GM12874 (cell line): ENCODE results near the gene IL18RAP.

Experiments
- CTCF ChIP-seq: IDR thresholded peaks from 2 replicates; pipeline ENCODE4 v1.5.1; 2011; ENCODE audit warnings: low read depth, mild to moderate bottlenecking, control low read depth, low read length, moderate library complexity; ENCODE audit not compliant: insufficient read depth

Gene IL18RAP

GRCh38 chr2:102442967-102443828 is 20.2 kb downstream of the IL18RAP start:
- TF ChIP-seq CTCF, result peak; percentile 58

- TF ChIP-seq CTCF, result no peak
Observed at GRCh38 chr2:102444233-102444632, 21.3 kb downstream of the IL18RAP start.

GRCh38 chr2:102446936-102447335 is 24.0 kb downstream of the IL18RAP start:
- TF ChIP-seq CTCF, result no peak

GRCh38 chr2:102449370-102449974 is 26.5 kb downstream of the IL18RAP start:
- peak; percentile 47; the same call in 1 of the 2 replicates for TF ChIP-seq CTCF

GRCh38 chr2:102451968-102452367 is 29.0 kb downstream of the IL18RAP start:
- no peak for TF ChIP-seq CTCF

- TF ChIP-seq CTCF, result no peak
Observed at GRCh38 chr2:102453501-102453900, 30.5 kb downstream of the IL18RAP start.

- TF ChIP-seq CTCF, result no peak
Observed at GRCh38 chr2:102455061-102455670, 32.2 kb downstream of the IL18RAP start.
